ENCODE results near the gene LYSMD2. TPM values are rescaled to one million over a fixed set of nuclear protein-coding genes. Genes with fewer than 3 reads are reported as not detected.

The LYSMD2 gene
- polyA plus RNA-seq, 1 donor from 2014 or later = 8.3 TPM

DNA sequence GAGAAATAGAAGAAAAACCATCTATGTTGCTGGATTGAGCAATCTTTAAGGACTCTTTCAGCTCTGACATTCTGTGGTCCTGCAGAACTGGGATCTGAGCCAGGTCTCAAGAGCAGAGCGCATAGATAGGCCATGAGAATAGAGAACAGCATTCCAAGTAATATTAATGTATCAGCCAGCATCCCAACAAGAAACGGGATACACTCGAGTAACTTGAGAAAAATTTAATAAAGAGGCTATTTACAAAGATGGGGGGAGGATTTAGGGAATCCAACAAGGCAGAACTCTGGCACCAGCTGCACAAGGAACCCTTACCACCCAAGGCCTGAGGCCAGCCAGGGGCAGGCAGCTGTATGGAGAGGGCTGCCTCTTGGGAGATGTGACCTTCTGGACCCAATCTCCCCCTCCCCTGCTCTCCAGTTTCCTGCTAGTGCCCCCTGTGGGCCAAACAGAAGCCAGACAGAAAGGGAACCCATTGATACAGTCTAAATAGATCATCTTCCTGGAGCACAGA is 22.2 kb upstream of the LYSMD2 start:
- Histone ChIP-seq H4K20me1 (ENCODE audit: insufficient read depth) (no peaks in the 10 kb centered on the region), H3K36me3 (ENCODE audit: insufficient read depth, low read length) (peaks cover 3% of the 10 kb centered on the region), H3K79me2 (replicated peaks; ENCODE audit: insufficient read depth, low read length) (peaks cover 9% of the 10 kb centered on the region), H3K27ac (ENCODE audit: low read length) (no peak overlapping the region), H3K4me3 (ENCODE audit: low read length) (no peak overlapping the region), H3K9ac (ENCODE audit: low read length) (no peak overlapping the region), H3K9me2 (ENCODE audit: insufficient read depth, low read length) (no peaks in the 10 kb centered on the region), H3K4me2 (ENCODE audit: low read length) (no peak overlapping the region), H3K9me3 (ENCODE audit: low read length) (no peaks in the 10 kb centered on the region), H2AFZ (ENCODE audit: low read depth, low read length) (no peak overlapping the region), H3K27me3 (ENCODE audit: insufficient read depth, low read depth, low read length) (no peaks in the 10 kb centered on the region), H3F3A (ENCODE audit: insufficient read depth, low read length, poor library complexity, severe bottlenecking) (no peaks in the 10 kb centered on the region)
- TF ChIP-seq POLR2AphosphoS5 (IDR thresholded peaks at IDR 0.05) = no peak
- TF ChIP-seq, protein P1, sequence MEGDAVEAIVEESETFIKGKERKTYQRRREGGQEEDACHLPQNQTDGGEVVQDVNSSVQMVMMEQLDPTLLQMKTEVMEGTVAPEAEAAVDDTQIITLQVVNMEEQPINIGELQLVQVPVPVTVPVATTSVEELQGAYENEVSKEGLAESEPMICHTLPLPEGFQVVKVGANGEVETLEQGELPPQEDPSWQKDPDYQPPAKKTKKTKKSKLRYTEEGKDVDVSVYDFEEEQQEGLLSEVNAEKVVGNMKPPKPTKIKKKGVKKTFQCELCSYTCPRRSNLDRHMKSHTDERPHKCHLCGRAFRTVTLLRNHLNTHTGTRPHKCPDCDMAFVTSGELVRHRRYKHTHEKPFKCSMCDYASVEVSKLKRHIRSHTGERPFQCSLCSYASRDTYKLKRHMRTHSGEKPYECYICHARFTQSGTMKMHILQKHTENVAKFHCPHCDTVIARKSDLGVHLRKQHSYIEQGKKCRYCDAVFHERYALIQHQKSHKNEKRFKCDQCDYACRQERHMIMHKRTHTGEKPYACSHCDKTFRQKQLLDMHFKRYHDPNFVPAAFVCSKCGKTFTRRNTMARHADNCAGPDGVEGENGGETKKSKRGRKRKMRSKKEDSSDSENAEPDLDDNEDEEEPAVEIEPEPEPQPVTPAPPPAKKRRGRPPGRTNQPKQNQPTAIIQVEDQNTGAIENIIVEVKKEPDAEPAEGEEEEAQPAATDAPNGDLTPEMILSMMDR (IDR thresholded peaks at IDR 0.05; ENCODE audit: poor library complexity, severe bottlenecking) = no peak
- TF ChIP-seq MXI1 (conservative IDR thresholded peaks at IDR 0.05; ENCODE audit: poor library complexity, severe bottlenecking) = no peak
- no peak for TF ChIP-seq EZH2 (IDR thresholded peaks at IDR 0.05; ENCODE audit: borderline replicate concordance, insufficient read depth, low read length, poor library complexity, severe bottlenecking)
- no peak for TF ChIP-seq TAF1 (IDR thresholded peaks at IDR 0.05; ENCODE audit: low read depth)
- no peak for TF ChIP-seq RAD21 (conservative IDR thresholded peaks at IDR 0.05)
- TF ChIP-seq, protein P2, sequence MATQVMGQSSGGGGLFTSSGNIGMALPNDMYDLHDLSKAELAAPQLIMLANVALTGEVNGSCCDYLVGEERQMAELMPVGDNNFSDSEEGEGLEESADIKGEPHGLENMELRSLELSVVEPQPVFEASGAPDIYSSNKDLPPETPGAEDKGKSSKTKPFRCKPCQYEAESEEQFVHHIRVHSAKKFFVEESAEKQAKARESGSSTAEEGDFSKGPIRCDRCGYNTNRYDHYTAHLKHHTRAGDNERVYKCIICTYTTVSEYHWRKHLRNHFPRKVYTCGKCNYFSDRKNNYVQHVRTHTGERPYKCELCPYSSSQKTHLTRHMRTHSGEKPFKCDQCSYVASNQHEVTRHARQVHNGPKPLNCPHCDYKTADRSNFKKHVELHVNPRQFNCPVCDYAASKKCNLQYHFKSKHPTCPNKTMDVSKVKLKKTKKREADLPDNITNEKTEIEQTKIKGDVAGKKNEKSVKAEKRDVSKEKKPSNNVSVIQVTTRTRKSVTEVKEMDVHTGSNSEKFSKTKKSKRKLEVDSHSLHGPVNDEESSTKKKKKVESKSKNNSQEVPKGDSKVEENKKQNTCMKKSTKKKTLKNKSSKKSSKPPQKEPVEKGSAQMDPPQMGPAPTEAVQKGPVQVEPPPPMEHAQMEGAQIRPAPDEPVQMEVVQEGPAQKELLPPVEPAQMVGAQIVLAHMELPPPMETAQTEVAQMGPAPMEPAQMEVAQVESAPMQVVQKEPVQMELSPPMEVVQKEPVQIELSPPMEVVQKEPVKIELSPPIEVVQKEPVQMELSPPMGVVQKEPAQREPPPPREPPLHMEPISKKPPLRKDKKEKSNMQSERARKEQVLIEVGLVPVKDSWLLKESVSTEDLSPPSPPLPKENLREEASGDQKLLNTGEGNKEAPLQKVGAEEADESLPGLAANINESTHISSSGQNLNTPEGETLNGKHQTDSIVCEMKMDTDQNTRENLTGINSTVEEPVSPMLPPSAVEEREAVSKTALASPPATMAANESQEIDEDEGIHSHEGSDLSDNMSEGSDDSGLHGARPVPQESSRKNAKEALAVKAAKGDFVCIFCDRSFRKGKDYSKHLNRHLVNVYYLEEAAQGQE (IDR thresholded peaks at IDR 0.05; ENCODE audit: borderline replicate concordance) = no peak
- TF ChIP-seq SMC3 (conservative IDR thresholded peaks at IDR 0.05; ENCODE audit: poor library complexity) = no peak
- no peak for TF ChIP-seq EP300 (conservative IDR thresholded peaks at IDR 0.05; ENCODE audit: poor library complexity, severe bottlenecking)

DNA sequence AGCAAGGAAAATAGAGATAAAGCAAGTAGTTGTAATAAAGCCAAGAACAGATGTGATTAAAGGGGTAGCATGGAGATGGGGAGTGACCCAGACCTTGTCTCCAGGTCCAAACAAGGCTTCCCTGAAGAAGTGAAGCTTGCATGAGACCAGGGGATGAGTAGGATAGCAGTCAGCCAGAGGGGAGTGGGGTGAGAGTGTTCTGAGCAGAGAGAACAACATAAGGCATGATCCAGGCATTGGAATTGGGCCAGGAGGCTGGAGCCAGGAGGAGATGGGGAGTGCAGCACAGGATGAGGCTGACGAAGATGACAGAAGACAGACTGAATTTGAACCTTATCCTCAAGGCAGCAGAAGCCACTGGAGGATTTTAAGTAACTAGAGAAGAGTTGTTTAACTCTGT is 21.2 kb upstream of the LYSMD2 start:
- Histone ChIP-seq H3K9ac (ENCODE audit: low read length) (no peak overlapping the region), H3K9me3 (ENCODE audit: low read length) (no peaks in the 10 kb centered on the region), H2AFZ (ENCODE audit: low read depth, low read length) (no peak overlapping the region), H3K4me3 (ENCODE audit: low read length) (no peak overlapping the region), H3K27me3 (ENCODE audit: insufficient read depth, low read depth, low read length) (no peaks in the 10 kb centered on the region), H3K4me2 (ENCODE audit: low read length) (no peak overlapping the region), H3K36me3 (ENCODE audit: insufficient read depth, low read length) (peaks cover 3% of the 10 kb centered on the region), H4K20me1 (ENCODE audit: insufficient read depth) (no peaks in the 10 kb centered on the region), H3F3A (ENCODE audit: insufficient read depth, low read length, poor library complexity, severe bottlenecking) (no peaks in the 10 kb centered on the region), H3K9me2 (ENCODE audit: insufficient read depth, low read length) (no peaks in the 10 kb centered on the region), H3K27ac (ENCODE audit: low read length) (no peak overlapping the region), H3K79me2 (replicated peaks; ENCODE audit: insufficient read depth, low read length) (peaks cover 13% of the 10 kb centered on the region)
- TF ChIP-seq, protein P1 (IDR thresholded peaks at IDR 0.05; ENCODE audit: poor library complexity, severe bottlenecking) = no peak
